NK-92 treated with Interleukin-12 subunit alpha and Interleukin-12 subunit beta, amount 100 ng/mL, for 24 hours (cell line): ENCODE data around the gene PRMT5.
"Not testable (repeated sequence)": the region's sequence is repeated elsewhere in the genome, so short reads cannot be mapped to it uniquely, and the experiment has no call there.

Experiments
- DNase-seq: peaks from one replicate; lab custom pipeline; 2025; lab: John Stamatoyannopoulos, UW

The PRMT5 gene

DNA sequence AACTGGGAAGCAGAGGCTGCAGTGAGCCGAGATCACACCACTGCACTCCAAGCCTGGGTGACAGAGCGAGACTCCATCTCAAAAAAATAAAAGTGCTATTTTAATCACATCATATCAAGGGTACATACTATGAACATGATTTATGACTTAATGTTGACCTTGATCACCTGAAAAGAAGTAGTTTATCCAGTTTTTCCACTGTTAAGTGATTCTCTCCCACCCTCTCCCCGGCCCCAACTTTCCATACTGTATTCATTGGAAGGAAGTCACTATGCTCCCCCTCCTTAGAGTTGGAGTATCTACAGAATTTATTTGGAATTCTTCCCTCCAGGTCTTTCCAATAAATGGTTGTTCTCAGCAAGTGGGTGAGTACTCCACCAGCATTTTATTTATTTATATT, 3.0 kb upstream of the PRMT5 start:
- DNase-seq = no peak

DNA sequence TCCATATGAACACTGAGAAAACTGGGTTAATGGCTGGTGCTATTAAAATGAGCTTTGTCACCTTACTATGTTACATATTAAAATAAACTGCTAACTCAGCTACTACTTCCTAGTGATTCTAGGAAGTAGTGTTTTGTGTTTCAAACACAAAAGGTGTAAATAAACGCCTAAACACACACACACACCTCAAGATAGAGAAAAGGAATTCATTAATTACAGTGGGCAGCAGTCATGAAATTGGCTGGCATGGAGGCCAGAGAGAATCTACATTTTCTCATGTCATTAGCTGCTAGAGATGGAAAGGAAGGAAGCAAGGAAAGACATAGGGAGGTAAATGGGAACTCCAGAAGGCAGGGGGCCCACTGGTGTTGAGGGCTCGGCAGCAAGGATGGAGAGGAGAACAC, 787 bp upstream of the PRMT5 start:
- DNase-seq = no peak

DNA sequence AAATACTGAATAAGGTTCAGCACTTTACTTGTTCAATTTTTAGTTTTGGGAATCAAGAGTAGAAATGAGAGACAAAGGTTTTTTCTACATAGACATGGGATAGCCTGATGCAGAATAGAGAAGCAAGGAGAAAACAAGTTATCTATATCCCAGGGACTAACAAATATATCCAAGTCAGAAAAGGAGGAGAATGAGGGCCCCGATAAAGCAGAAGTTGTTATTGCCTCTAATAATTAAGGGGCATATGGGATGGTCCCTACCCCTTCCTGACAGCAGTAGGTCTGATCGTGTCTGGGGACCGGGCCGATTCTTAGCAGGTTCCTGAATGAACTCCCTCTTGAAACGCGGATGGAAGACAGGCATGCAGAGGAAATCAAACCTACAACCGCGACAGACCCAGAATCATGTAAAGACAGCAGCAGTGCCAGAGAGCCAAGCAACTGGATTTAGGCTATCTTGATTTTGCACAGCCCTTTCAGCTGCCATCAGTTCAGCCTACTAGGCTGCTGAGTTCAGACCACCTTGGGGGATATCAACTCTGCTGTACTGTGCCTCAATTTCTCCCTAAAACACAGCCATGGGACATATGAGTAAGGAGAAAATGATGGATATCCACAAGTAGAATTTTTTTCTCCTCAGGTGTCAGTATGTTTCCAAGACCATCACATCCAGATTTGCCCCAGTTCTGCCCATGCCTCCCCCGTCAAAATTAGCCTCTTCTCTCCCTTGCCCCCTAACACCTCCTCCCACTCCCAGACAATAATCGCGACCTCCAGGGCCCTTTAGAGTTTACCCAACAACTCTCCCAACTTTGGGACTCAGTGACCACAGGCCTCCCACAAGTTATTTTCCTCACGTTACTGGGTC, 706 bp downstream of the PRMT5 start:
- peak; percentile 15 for DNase-seq

DNA sequence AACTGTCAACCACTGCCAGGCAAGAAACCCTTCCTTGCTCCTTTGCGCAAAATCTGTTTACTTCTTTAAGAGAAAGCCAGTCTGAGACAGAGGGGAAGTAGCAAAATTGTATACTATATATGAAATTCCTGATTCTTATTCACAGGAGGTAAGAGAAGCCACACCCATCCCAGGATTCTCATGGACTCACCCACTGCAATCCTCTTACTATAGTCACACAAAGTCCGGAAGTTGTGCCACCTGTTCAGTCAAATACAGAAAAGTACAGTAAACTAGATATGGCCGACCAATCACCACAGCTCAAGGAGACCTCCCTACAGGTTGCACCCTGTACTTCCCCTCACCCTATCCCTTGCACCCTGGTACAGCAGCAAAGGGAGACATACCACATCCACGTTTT, 2.9 kb downstream of the PRMT5 start:
- DNase-seq = no peak

DNA sequence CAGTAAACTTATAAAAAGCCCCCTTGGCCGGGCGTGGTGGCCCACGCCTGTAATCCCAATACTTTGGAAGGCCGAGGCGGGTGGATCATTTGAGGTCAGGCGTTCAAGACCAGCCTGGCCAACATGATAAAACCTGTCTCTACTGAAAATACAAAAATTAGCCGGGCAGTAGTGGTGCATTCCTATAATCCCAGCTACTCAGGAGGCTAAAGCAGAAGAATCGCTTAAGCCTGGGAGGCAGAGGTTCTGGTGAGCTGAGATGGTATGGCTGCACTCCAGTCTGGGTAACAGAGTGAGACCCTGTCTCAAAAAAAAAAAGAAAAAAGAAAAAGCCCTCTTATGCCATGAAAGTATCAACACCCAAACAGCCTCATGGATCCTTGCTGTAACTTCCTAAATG, 3.7 kb downstream of the PRMT5 start:
- no peak for DNase-seq

DNA sequence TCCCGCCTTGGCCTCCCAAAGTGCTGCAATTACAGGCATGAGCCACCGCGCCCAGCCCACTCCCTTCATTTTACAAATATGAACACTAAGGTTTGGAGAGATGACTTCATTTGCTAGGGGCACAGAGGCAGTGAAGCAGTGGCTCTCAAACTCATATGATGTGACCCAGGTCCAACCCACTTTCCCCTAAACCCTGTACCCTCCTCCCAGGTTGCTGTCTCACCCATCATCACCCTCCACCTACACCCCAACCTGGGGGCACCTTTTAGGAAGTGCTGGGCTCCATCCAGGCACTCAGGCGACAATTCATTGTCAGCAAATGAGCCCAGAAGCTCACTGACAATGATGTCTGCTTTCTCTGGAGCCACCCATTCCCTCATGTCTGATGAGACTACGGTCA, 5.4 kb downstream of the PRMT5 start:
- DNase-seq = no peak

DNA sequence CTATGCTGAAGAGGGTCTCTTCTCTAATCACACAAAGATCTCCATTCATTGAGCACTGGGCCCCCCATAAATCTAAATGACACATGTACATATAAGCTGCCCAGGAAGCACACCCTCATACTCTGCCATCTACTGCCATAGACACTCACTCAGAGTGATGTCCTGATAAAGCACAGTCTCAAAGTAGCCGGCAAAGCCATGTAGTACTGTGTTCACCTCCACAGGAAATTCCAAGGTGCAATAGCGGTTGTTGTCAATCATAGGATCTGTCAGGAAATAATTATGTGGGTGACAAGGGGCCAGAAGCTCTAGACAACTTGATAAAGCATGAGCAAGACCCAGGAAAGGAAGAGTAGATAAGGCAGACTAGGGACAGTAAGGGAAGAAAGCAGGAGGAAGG, 6.9 kb downstream of the PRMT5 start:
- DNase-seq = no peak

DNA sequence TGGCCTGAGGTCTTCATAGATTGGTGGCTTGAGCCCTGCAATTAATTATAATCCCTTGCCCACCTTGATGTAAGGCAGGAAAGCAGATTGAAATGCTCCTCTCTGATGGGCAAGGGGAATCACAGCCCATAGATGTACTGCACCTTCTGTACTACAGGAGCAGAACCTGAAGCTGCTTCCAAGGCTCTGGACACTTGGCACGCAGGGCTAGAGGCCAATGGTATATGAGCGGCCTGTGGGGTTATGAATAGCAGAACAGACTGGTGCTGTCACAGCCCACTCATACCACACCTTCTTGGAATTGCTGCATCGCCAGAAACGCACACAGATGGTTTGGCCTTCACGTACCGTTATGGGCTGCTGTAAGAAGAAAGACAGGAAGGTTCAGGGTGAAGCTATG, 8.5 kb downstream of the PRMT5 start:
- DNase-seq = no peak

DNA sequence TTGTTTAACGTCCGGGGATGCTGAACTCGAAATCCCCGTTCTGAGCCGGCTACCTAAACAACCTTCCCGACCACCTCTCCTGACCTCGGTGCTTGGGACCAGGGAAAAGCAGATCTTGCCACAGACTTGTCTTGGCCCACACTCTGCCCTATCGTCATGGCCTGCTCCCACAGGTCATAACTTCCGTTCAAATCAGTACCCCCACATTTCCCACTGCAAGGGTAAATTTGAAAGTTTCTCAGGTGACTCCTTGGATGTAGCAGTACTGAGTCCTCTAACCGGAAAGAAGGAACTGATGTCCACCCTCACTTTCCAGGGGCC, 9.6 kb downstream of the PRMT5 start:
- no peak for DNase-seq

DNA sequence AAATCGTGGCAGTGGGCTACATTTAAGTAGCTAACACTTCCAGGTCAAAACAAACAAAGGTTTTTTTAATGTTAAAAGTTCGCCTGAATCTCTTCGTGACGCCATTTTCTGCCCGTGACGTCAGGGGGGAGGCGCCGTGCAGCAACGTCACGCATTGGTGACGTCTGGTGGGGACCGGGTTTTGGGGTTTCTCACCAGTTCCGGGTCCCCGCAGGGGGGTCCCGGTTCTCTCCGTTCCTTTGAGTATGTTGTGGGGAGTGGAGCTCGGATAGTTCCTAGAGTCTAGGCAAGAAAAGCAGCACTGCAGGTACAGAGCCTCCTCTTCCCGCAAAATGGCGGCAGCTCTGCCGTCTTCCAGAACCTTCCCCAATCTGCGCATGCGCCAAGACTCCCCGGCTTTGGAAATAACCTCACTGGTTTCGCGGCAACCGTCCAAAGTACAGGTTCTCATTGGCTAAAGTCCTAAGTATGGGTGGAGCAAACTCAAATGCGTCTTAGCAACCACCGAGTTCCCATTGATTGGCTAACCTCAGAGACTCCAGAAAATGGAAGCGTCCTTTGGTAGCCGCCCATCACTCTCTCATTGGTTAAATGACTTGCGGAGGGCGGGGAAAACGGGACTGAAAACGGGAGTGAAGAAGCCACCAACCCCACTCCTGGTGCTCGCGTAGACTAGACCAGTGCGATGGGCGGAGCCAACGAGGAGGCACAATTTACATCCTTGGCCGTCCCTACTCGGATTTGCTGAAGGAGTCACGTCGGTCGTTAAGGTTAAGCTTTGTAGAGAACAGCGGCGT, 10.2 kb downstream of the PRMT5 start, which contains the start of gene RBM23:
TSS of gene RBM23 (minus strand) at position 346 of the 797 bp plus-strand sequence.
- DNase-seq = peak; percentile 100

DNA sequence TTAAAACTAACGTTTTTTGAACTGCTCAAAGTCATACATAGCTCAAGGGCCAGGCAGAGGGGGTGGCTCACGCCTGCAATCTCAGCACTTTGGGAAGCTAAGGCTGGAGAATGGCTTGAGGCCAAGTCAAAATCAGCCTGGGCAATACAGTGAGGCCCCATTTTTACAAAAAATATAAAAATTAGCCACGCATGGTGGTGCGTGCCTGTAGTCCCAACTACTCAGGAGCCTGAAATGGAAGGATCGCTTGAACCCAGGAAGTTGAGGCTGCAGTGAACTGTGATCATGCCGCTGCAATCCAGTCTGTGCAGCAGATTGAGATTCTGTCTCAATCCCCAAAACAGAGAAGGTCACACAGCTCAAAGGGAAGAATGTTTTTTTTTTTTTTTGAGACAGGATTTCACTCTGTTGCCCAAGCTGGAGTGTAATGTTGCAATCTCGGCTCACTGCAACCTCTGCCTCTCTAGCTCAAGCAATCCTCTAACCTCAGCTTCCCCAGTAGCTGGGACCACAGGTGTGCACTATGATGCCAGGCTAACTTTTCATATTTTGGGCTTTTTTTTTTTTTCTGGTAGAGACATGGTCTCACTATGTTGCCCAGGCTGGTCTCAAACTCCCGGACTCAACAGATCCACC, 13.2 kb downstream of the PRMT5 start:
- peak; percentile 13 for DNase-seq

DNA sequence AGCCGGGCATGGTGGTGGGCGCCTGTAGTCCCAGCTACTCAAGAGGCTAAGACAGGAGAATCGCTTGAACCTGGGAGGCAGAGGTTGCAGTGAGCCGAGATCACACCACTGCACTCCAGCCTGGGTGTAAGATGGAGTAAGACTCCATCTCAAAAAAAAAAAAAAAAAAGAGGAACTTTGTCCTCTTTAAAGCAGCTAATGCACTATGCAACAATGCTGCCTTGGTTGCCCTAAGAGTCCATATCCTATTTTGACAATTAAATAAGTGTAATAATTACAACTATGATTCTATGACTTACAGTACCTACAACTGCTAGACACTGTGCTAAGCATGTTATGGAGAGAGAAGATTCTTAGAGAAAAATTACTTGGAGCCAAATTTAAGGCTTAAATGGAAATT, 14.3 kb downstream of the PRMT5 start:
- DNase-seq = not testable (repeated sequence)

DNA sequence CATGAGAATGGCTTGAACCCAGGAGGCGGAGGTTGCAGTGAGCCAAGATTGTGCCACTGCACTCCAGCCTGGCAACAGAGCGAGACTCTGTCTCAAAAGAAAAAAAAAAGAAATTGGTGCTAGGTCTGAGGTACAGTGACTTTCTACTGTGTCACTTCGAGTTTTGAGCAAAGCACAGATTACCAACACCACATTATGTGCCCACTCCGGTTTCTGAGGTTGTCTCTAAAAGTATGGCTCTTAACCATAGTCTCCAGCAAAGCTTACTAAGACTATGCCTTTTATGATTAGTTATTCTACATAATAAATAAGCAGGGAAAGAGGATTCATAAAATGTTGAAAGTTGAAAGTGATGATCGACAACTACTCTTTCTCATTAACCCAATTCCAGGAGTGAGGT, 18.3 kb downstream of the PRMT5 start:
- no peak for DNase-seq

DNA sequence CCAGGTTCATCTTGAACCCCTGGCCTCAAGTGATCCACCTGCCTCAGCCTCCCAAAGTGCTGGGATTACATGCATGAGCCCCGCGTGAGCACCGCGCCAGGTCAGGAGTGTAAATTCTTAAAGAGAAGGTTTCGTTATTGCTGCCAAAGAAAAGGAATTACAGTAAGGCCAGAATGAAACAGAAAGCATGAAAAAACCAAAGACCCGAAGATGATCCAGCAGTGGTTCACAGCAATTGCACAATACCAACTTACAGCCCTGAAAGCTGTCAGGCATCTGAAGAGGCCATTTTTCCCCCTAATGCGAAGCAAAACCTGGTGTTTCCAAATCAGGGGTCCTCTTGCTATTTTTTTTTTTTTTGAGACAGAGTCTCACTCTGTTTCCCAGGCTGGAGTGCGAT, 20.6 kb downstream of the PRMT5 start:
- peak; percentile 19 for DNase-seq

DNA sequence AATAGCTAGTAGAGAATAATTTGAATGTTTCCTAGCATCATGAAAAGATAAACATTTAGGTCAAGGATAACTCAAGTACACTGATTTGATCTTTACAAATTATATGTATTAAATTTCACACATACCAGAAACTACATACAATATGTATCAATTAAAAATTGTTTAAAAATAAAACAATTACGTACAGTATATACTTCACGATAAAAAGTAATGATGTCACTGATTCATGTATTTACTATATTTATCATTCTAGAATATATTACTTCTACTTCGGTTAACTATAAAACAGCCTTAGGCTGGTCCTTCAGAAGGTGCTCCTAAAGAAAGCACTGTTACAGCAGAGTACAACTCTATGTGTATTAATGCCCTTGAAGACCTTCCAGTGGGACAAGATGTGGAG, 21.7 kb downstream of the PRMT5 start:
- DNase-seq = no peak

DNA sequence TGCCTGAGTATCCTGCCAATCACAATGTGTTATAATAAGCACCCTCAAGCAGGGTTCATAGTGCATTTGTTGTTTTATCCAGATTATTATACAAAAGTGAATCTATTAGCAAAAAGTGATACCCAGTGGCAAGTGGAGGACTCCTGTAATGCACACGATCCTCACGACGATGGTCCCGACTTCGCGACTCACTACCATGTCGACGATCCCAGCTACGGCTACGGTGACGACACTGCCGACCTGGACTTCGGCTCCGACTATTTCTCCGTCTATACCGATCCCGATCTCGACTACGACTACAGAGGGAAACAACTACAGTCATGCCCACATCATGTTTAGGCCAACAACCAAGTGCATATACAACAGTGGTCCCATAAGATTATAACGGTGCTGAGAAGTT, 23.1 kb downstream of the PRMT5 start:
- DNase-seq = no peak

DNA sequence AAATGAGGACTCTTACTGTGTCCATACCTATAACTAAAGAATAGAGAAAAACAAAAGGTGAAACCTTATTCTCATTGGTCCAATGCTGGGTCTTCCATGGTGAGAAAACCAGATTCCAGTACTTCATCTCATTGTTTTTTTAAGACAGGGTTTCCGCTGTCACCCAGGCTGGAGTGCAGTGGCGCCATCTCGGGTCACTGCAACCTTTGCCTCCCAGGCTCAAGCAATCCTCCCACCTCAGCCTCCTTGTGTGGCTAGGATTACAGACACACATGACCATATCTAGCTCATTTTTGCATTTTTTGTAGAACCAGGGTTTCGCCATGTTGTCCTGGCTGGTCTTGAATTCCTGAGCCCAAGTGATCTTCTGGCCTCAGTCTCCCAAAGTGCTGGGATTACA, 23.5 kb downstream of the PRMT5 start:
- no peak for DNase-seq

DNA sequence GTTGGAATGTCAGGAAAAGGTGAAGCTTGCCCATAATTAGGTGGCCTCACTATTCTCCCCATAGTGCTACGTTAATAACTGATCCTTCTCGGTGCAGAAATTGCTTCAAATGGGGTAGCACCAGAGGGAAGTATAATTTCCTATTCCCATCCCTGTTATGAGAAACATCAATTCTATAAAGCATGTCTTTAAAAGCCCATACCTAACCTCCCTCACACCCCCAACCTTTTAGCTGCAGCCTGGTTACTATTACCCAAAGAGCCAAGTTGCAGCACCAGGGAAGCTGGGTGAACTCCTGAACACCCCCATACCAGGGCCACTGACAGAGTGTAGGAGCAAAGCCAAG, 25.5 kb downstream of the PRMT5 start:
- no peak for DNase-seq

DNA sequence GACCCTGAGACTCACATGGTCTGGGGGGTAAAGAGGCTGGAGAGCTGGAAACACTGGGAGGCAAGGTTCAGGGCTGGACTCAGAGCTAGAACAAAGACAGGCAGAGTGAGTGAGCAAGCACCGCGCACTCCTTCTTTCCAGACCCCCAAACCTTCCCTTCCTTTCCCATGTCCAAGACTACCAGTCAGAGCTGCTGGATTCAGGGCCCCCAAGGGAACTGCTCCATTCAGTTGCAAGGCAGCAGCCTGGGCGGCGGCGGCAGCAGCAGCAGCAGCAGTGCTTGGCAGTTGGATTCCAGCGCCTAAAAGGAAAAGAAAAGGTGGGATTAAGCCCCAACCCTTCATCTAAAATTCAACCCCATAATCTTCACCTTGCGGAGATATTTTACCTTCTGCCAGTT, 27.4 kb downstream of the PRMT5 start:
- no peak for DNase-seq

DNA sequence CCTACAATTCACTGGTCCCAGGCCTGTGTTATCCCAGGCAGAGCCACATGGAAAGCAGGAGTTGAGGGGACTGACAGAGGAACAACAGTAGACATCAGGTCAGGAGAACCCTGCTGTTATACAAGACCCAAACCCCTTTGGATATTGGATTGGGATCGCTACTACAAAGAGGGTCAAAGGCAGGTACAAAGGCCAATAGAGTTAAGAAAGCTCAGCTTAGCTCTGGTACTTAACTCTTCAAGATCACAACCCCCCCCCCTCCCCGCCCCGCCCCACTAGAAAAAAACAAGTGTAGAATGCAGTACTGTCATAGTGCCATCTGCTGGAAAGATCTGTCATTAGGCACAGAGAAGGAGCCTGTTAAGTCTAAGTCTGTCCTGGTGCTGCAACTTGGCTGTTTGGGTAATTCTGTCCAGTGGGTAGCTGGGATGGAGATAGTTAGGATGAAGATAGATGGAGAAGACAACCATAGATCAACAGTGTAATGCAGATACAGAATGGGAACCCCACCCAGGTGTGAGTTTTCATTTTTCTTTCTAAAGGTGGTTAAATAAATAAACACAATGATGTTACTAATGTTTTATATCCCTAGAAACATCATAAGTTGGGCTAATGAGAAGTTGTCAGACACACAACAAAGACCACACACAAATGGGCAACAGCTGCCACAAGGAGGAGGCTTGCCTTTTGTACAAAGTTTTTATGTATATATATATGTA, 28.9 kb downstream of the PRMT5 start:
- DNase-seq = no peak

DNA sequence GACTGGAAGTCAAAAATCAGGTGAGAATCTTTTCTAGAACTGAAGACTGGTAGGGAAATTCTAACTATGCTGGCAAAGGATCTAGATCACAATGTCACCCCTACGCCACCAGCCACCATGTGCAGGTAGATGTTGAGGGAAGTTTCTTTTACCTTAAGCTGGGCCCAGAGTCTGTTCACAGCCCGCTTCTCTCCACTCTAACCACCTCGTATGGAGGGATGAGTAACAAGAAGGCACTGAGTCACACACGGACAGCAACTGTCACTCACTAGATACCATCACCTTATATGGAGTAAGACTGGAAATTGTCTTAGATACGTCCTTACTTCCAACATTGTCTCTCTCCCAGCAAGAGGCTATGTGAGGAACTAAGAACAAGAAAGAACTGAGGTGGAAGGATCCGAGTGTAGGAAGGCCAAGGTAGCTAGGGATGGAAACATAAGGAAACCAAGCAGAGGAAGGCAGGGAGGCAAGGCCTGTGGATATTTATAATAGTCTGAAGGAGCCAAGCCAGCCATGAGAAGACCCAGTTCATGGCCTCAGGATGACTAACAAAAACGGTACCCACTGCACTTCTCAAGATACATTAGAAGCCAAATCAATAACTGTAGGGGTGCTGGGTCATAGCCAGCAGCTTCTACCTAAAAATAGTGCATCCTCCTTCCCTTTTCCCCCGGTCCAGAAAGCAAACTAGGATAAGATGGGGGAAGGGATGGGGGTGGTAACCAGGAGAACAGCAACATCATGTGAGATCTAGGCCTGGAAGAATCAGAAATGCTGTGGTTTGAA, 30.7 kb downstream of the PRMT5 start:
- DNase-seq = no peak

DNA sequence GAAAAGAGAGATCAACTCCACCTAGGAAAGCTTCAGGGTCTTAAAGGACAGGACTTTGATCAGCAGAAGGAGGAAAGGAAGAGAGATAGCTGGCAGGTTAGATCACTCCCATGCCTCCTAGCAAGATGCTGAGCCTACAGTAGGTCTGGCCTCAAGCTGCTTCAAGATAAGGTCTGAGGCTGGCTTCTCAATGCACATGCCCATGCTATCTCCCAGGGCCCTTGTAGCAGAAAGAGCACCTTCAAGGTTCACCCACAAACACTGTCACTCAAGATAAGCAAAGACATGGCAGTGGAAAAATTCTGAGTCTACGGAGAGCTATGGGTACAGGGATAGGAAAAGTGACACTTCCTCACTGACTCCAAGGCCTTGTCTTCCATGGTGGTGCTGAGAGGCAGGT, 31.8 kb downstream of the PRMT5 start:
- no peak for DNase-seq
